OCI-LY7 (cell line): ENCODE results near the gene CCDC148.

Experiments
- CTCF ChIP-seq: fragments of 200-600 bp; sonication (generic); conservative IDR thresholded peaks from 2 replicates; pipeline ENCODE4 v1.5.1; 2014; ENCODE audit warnings: mild to moderate bottlenecking, antibody characterized with exemption, low read length, moderate library complexity, mixed read lengths
- EZH2phosphoT487 ChIP-seq: fragments of 200-600 bp; sonication (generic); IDR thresholded peaks from 2 replicates; pipeline ENCODE4 v1.6.1; 2018; ENCODE audit warnings: low read depth, borderline replicate concordance, mild to moderate bottlenecking, mixed run types, antibody characterized with exemption, low read length, moderate library complexity, mixed read lengths

- TF ChIP-seq EZH2phosphoT487 (no peak), CTCF (no peak)
Measured at GRCh38 chr2:158125756-158126498, 330.6 kb downstream of the CCDC148 start.
